HL-60 (cell line): ENCODE measurements around the gene SOX30.

ENCODE experiments used
- DNase-seq, 2 experiments: peaks; one replicate each; pipeline ENCODE4 v3.0.0-alpha.2; 2010 to 2020; ENCODE audit warnings: low read depth in 1 of 2, low spot score in 1 of 2
- H3K27ac ChIP-seq: fragments of 250-450 bp; sonication (Bioruptor Pico); replicated peaks from 2 replicates; pipeline ENCODE4 v1.5.1; 2020; ENCODE audit warnings: mild to moderate bottlenecking, moderate library complexity
- H3K27me3 ChIP-seq: fragments of 250-450 bp; sonication (Bioruptor Pico); 2 replicates; pipeline ENCODE4 v1.5.1; 2021; ENCODE audit warnings: mild to moderate bottlenecking, moderate library complexity; ENCODE audit not compliant: insufficient read depth, poor library complexity, severe bottlenecking
- H3K4me3 ChIP-seq: replicated peaks from 2 replicates; pipeline ENCODE4 v1.5.1; 2011; ENCODE audit warnings: mild to moderate bottlenecking, control low read depth, low read length; ENCODE audit not compliant: insufficient read depth
- GABPA ChIP-seq: IDR thresholded peaks from 2 replicates; pipeline ENCODE4 v1.6.1; 2012; ENCODE audit warnings: low read depth
- POLR2AphosphoS5 ChIP-seq: IDR thresholded peaks from 2 replicates; pipeline ENCODE4 v1.6.1; 2012; ENCODE audit warnings: low read depth
- SPI1 ChIP-seq: IDR thresholded peaks from 2 replicates; pipeline ENCODE4 v1.6.1; 2012; ENCODE audit warnings: low read depth, mild to moderate bottlenecking, borderline replicate concordance
- TF ChIP-seq, protein P1 (sequence below): IDR thresholded peaks from 2 replicates; pipeline ENCODE4 v1.6.1; 2012; ENCODE audit warnings: low read depth; ENCODE audit not compliant: insufficient replicate concordance
- TF ChIP-seq, protein P2 (sequence below): IDR thresholded peaks from one replicate; pipeline ENCODE4 v1.5.1; 2011; ENCODE audit warnings: low read length, control low read depth, inconsistent platforms; ENCODE audit not compliant: insufficient read depth

Gene SOX30

DNA sequence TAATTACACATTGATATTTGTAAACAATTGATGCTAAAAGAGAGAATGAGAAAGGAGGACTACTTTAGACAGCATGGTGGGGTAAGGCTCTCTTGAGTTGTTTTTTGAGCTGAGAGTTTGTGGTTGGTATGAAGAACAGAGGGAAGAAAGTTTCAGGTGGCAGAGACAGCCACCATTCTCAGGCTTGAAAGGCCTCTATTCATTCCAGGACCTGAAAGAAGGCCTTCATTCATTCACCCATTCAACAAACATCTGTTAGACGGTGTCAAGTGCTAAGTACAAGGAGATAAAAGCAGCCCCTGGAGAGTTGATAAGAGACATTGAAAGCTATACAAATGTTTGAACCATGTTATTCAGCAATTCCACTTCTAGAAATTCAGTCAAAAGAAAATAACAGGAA is 55.0 kb downstream of the SOX30 start:
- no peak for DNase-seq
- Histone ChIP-seq H3K27ac (no peak overlapping the region), H3K4me3 (no peak overlapping the region), H3K27me3 (no peaks in the 10 kb centered on the region)
- TF ChIP-seq POLR2AphosphoS5: no peak
- TF ChIP-seq GABPA: no peak
- no peak for TF ChIP-seq SPI1
- TF ChIP-seq, protein P1, sequence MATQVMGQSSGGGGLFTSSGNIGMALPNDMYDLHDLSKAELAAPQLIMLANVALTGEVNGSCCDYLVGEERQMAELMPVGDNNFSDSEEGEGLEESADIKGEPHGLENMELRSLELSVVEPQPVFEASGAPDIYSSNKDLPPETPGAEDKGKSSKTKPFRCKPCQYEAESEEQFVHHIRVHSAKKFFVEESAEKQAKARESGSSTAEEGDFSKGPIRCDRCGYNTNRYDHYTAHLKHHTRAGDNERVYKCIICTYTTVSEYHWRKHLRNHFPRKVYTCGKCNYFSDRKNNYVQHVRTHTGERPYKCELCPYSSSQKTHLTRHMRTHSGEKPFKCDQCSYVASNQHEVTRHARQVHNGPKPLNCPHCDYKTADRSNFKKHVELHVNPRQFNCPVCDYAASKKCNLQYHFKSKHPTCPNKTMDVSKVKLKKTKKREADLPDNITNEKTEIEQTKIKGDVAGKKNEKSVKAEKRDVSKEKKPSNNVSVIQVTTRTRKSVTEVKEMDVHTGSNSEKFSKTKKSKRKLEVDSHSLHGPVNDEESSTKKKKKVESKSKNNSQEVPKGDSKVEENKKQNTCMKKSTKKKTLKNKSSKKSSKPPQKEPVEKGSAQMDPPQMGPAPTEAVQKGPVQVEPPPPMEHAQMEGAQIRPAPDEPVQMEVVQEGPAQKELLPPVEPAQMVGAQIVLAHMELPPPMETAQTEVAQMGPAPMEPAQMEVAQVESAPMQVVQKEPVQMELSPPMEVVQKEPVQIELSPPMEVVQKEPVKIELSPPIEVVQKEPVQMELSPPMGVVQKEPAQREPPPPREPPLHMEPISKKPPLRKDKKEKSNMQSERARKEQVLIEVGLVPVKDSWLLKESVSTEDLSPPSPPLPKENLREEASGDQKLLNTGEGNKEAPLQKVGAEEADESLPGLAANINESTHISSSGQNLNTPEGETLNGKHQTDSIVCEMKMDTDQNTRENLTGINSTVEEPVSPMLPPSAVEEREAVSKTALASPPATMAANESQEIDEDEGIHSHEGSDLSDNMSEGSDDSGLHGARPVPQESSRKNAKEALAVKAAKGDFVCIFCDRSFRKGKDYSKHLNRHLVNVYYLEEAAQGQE: no peak
- TF ChIP-seq, protein P2, sequence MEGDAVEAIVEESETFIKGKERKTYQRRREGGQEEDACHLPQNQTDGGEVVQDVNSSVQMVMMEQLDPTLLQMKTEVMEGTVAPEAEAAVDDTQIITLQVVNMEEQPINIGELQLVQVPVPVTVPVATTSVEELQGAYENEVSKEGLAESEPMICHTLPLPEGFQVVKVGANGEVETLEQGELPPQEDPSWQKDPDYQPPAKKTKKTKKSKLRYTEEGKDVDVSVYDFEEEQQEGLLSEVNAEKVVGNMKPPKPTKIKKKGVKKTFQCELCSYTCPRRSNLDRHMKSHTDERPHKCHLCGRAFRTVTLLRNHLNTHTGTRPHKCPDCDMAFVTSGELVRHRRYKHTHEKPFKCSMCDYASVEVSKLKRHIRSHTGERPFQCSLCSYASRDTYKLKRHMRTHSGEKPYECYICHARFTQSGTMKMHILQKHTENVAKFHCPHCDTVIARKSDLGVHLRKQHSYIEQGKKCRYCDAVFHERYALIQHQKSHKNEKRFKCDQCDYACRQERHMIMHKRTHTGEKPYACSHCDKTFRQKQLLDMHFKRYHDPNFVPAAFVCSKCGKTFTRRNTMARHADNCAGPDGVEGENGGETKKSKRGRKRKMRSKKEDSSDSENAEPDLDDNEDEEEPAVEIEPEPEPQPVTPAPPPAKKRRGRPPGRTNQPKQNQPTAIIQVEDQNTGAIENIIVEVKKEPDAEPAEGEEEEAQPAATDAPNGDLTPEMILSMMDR: no peak

DNA sequence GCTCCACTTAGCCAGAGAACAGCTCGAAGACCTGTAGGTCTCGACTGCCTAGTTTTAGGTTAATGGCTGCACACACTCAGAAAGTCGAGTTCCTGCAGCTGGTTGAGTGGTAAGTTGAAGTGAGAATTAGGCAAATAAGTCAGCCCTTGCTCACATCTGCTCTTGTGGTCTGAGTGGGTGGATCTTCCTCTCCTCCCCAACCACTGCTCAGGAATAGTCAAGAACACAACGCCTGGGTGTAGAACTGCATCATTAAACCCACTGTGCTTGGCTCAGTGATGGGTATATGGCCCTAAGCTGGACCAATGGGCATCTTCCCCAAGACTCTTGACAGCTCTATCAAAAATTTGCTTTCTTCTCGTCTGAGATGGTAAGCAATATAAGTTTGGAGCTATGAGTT is 55.8 kb downstream of the SOX30 start:
- no peak overlapping the region for H3K4me3 ChIP-seq
- DNase-seq: peak in 1 of 2 experiments; percentile 9
- TF ChIP-seq, protein P1: no peak
- no peak for TF ChIP-seq SPI1
- no peak overlapping the region for H3K27ac ChIP-seq
- H3K27me3 ChIP-seq: peaks cover 2% of the 10 kb centered on the region

DNA sequence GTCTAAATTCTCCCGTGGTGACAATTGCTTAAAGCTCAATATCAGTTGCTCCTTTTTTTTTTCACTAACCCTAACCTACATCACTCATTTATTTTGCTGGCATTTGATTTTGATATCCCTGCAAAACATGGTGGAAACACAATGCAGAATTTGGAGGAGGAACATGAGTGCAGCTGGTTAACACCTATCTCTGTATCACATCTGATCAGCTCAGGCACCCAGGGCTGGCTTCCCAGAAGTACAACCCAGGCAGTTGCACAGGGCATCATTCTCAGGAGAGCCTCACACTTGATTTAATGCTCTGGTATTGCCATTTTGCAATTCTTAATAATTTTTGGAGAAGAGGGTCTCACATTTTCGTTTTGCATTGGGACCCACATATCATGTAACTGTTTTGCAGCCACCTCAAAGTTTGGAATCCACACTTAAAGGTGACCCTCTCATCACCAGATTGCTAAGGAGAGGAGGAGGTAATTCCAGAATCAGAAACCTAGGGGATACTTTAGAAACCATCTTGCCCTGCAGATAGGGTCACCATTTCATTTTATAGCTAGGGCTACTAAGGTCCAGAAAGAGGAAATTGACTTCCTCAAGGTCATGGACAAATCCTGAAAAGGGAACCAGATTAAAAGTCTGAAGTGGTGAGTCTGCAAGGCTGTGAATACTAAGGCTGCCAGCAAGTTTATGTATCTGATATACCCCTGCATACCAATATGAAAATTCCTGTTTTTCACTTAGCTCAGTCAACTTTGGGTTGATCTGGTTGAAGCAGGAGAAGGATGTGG is 57.4 kb downstream of the SOX30 start:
- peaks cover 2% of the 10 kb centered on the region for H3K27me3 ChIP-seq
- TF ChIP-seq SPI1 (no peak), GABPA (no peak)
- TF ChIP-seq, protein P2: no peak
- H3K27ac ChIP-seq: no peak overlapping the region
- DNase-seq: no peak
- H3K4me3 ChIP-seq: no peak overlapping the region

DNA sequence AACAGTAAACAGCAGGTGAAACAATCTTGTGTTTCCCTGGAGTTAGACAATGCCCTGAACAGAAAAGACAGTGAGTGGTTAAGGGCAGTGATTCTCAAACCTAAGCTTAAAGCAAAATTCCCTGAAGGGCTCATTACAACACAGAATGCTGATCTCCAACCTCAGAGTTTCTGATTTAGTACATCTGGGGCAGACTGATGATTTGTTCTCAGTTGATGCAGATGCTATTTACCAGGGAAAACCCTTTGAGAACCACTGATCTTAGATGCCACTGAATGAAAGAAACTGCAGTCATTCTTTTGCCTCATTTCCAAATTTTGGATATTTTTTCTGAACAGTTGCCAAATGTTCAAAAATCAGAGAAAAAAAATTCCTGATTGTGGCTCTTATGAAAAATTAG is 58.0 kb downstream of the SOX30 start:
- peaks cover 2% of the 10 kb centered on the region for H3K27me3 ChIP-seq
- DNase-seq: no peak
- TF ChIP-seq GABPA (no peak), POLR2AphosphoS5 (no peak), SPI1 (no peak)
- TF ChIP-seq, protein P2: no peak
- H3K27ac ChIP-seq: no peak overlapping the region
- no peak overlapping the region for H3K4me3 ChIP-seq
